Endodermal cell (in vitro differentiated cells): ENCODE measurements around the gene ARHGAP29. TPM values are rescaled to one million over a fixed set of nuclear protein-coding genes. Genes with fewer than 3 reads are reported as not detected.

Experiments used
- DNase-seq: peaks from one replicate; pipeline ENCODE4 v3.0.0-alpha.2; 2017
- H3K27ac ChIP-seq: 2 replicates; pipeline ENCODE4 v1.5.1; 2013; ENCODE audit warnings: mild to moderate bottlenecking, low read depth, low read length, moderate library complexity
- H3K27me3 ChIP-seq: 2 replicates; pipeline ENCODE4 v1.6.1; 2013; ENCODE audit warnings: mild to moderate bottlenecking, low read length, moderate library complexity; ENCODE audit not compliant: insufficient read depth, control insufficient read depth, poor library complexity, severe bottlenecking
- H3K36me3 ChIP-seq: 2 replicates; pipeline ENCODE4 v1.7.0; 2013; ENCODE audit warnings: mild to moderate bottlenecking, low read length, moderate library complexity; ENCODE audit not compliant: control insufficient read depth, insufficient read depth
- H3K4me1 ChIP-seq: one replicate; pipeline ENCODE4 v1.7.0; 2013; ENCODE audit warnings: low read length; ENCODE audit not compliant: control insufficient read depth, insufficient read depth
- H3K4me3 ChIP-seq: 2 replicates; pipeline ENCODE4 v1.5.1; 2013; ENCODE audit warnings: mild to moderate bottlenecking, low read length, moderate library complexity
- H3K9ac ChIP-seq: 2 replicates; pipeline ENCODE4 v1.6.1; 2013; ENCODE audit warnings: mild to moderate bottlenecking, low read length, moderate library complexity; ENCODE audit not compliant: poor library complexity, severe bottlenecking; ENCODE audit errors: extremely low read depth
- H3K9me3 ChIP-seq: 2 replicates; pipeline ENCODE4 v1.6.1; 2013; ENCODE audit warnings: mild to moderate bottlenecking, low read length, moderate library complexity; ENCODE audit not compliant: control insufficient read depth
- H3K27ac Mint-ChIP-seq: 2 replicates; pipeline ENCODE4 v1.8.0; 2020; ENCODE audit warnings: mixed read lengths
- H3K27me3 Mint-ChIP-seq: 2 replicates; pipeline ENCODE4 v1.8.0; 2021; ENCODE audit warnings: mild to moderate bottlenecking, mixed read lengths; ENCODE audit not compliant: insufficient read depth
- H3K36me3 Mint-ChIP-seq: 2 replicates; pipeline ENCODE4 v1.8.0; 2020; ENCODE audit warnings: low read depth, mixed read lengths
- H3K4me1 Mint-ChIP-seq: 2 replicates; pipeline ENCODE4 v1.8.0; 2020; ENCODE audit warnings: mixed read lengths
- H3K4me3 Mint-ChIP-seq: 2 replicates; pipeline ENCODE4 v1.8.0; 2020; ENCODE audit warnings: mild to moderate bottlenecking, moderate library complexity, mixed read lengths
- H3K9me3 Mint-ChIP-seq: 2 replicates; pipeline ENCODE4 v1.8.0; 2020; ENCODE audit warnings: mild to moderate bottlenecking, mixed read lengths
- CTCF ChIP-seq: fragments of 200-600 bp; sonication (generic); conservative IDR thresholded peaks from 2 replicates; pipeline ENCODE4 v1.5.0; 2021; ENCODE audit warnings: antibody characterized with exemption, mild to moderate bottlenecking
- WGBS, 2 experiments: methylation state at CpG; one replicate each; pipeline versions ENCODE4 v1.1.5 to v1.1.7; 2013; ENCODE audit warnings: missing lambda C conversion rate in 2 of 2, mixed read lengths in 1 of 2; ENCODE audit not compliant: insufficient coverage in 1 of 2, insufficient read length in 1 of 2; 5-methylcytosine and 5-hydroxymethylcytosine counted together
- total RNA-seq, 2 donors: library from RNA; stranded (reverse); fragmentation: NEBNext Ultra II Directional in 1 of 2; extraction: Animal tissue kit (Norgen Biotek cat#: 25700) in 1 of 2; gene quantifications; 2 replicates in 1 of 2; 3 replicates in 1 of 2; pipeline ENCODE4 v1.2.1, GENCODE V29; 2021

The ARHGAP29 gene
- total RNA-seq, 2 donors from 2014 or later, result 31.5 to 38.9 TPM

DNA sequence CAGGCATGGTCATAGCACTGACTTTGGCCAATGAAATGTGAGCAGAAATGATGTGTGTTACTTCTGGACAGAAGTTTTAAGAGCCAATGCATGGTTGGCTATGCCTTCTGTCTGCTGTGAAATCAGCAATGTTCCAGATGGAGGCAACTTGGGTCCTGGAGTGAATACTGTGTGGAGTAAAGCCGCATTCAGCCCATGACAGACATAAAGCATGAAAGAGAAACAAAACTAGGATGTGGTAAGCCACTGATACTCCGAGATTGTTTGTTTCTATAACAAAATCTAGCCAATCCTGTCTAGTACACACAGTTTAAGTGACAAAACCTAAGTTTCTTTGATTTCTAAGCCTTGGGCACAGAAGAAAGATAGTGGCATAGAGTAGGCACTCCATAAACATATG is 47.1 kb upstream of the ARHGAP29 start:
- no peak overlapping the region for H3K4me3 Mint-ChIP-seq
- H3K36me3 ChIP-seq, result no peaks in the 10 kb centered on the region
- WGBS, 2 experiments, result 92 to 95% methylated on average over 2 of the region's 2 CpGs
- H3K4me1 ChIP-seq, result no peaks in the 10 kb centered on the region
- no peaks in the 10 kb centered on the region for H3K9me3 ChIP-seq
- no peak overlapping the region for H3K4me3 ChIP-seq
- H3K9me3 Mint-ChIP-seq, result no peaks in the 10 kb centered on the region
- H3K4me1 Mint-ChIP-seq, result peaks cover 6% of the 10 kb centered on the region
- DNase-seq, result no peak
- H3K27ac Mint-ChIP-seq, result no peak overlapping the region
- H3K27ac ChIP-seq, result no peak overlapping the region
- H3K9ac ChIP-seq, result no peak overlapping the region
- peaks cover 15% of the 10 kb centered on the region for H3K27me3 Mint-ChIP-seq
- H3K36me3 Mint-ChIP-seq, result no peaks in the 10 kb centered on the region
- H3K27me3 ChIP-seq, result no peaks in the 10 kb centered on the region
- TF ChIP-seq CTCF, result no peak

DNA sequence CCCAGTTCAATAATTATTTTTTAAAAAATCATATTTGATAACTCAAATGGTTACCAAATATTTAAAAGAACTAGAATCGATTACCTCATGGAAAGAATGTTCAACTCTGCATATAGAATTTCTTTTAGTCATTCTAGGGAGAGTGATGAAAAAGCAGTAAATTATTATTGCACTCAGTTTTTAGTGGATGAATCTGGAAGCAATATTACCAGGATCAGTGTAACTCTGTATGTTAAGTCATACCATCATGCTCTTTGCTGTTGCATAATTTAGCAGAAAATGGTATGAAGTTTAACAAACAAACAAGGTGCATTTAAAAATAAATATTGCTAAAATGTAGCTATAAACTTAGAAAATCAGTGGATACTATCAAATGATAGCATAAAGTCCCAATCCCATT is 46.1 kb upstream of the ARHGAP29 start:
- WGBS, 2 experiments, result 78 to 100% methylated on average over 1 of the region's 1 CpG
- no peaks in the 10 kb centered on the region for H3K27me3 ChIP-seq
- no peak for TF ChIP-seq CTCF
- Mint-ChIP-seq H3K36me3 (no peaks in the 10 kb centered on the region), H3K4me1 (peaks cover 6% of the 10 kb centered on the region), H3K27me3 (peaks cover 11% of the 10 kb centered on the region), H3K9me3 (no peaks in the 10 kb centered on the region), H3K4me3 (no peak overlapping the region), H3K27ac (no peak overlapping the region)
- H3K4me1 ChIP-seq, result no peaks in the 10 kb centered on the region
- H3K36me3 ChIP-seq, result no peaks in the 10 kb centered on the region
- no peak overlapping the region for H3K9ac ChIP-seq
- no peaks in the 10 kb centered on the region for H3K9me3 ChIP-seq
- no peak overlapping the region for H3K4me3 ChIP-seq
- no peak overlapping the region for H3K27ac ChIP-seq
- no peak for DNase-seq

- no peaks in the 10 kb centered on the region for H3K9me3 Mint-ChIP-seq
- no peak overlapping the region for H3K27ac Mint-ChIP-seq
- Histone ChIP-seq H3K36me3 (no peaks in the 10 kb centered on the region), H3K9ac (no peak overlapping the region), H3K4me3 (no peak overlapping the region), H3K4me1 (no peaks in the 10 kb centered on the region), H3K9me3 (no peaks in the 10 kb centered on the region), H3K27me3 (no peaks in the 10 kb centered on the region), H3K27ac (no peak overlapping the region)
- no peak overlapping the region for H3K4me3 Mint-ChIP-seq
- H3K4me1 Mint-ChIP-seq, result peaks cover 6% of the 10 kb centered on the region
- 74 to 96% methylated on average over 3 to 5 of the region's 5 CpGs for WGBS, 2 experiments
- H3K27me3 Mint-ChIP-seq, result peaks cover 9% of the 10 kb centered on the region
- H3K36me3 Mint-ChIP-seq, result no peaks in the 10 kb centered on the region
- DNase-seq, result no peak
- no peak for TF ChIP-seq CTCF
These were observed 44.8 kb upstream of the ARHGAP29 start for GRCh38 chr1:94282143-94282711.
